Raji (cell line): ENCODE results near the gene ZNF512B.

Experiments used
- POLR2A ChIP-seq: IDR thresholded peaks from 2 replicates; pipeline ENCODE4 v1.6.1; 2011; ENCODE audit warnings: low read depth, low read length, control low read depth; ENCODE audit not compliant: insufficient read depth

The ZNF512B gene, protein sequence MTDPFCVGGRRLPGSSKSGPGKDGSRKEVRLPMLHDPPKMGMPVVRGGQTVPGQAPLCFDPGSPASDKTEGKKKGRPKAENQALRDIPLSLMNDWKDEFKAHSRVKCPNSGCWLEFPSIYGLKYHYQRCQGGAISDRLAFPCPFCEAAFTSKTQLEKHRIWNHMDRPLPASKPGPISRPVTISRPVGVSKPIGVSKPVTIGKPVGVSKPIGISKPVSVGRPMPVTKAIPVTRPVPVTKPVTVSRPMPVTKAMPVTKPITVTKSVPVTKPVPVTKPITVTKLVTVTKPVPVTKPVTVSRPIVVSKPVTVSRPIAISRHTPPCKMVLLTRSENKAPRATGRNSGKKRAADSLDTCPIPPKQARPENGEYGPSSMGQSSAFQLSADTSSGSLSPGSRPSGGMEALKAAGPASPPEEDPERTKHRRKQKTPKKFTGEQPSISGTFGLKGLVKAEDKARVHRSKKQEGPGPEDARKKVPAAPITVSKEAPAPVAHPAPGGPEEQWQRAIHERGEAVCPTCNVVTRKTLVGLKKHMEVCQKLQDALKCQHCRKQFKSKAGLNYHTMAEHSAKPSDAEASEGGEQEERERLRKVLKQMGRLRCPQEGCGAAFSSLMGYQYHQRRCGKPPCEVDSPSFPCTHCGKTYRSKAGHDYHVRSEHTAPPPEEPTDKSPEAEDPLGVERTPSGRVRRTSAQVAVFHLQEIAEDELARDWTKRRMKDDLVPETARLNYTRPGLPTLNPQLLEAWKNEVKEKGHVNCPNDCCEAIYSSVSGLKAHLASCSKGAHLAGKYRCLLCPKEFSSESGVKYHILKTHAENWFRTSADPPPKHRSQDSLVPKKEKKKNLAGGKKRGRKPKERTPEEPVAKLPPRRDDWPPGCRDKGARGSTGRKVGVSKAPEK

DNA sequence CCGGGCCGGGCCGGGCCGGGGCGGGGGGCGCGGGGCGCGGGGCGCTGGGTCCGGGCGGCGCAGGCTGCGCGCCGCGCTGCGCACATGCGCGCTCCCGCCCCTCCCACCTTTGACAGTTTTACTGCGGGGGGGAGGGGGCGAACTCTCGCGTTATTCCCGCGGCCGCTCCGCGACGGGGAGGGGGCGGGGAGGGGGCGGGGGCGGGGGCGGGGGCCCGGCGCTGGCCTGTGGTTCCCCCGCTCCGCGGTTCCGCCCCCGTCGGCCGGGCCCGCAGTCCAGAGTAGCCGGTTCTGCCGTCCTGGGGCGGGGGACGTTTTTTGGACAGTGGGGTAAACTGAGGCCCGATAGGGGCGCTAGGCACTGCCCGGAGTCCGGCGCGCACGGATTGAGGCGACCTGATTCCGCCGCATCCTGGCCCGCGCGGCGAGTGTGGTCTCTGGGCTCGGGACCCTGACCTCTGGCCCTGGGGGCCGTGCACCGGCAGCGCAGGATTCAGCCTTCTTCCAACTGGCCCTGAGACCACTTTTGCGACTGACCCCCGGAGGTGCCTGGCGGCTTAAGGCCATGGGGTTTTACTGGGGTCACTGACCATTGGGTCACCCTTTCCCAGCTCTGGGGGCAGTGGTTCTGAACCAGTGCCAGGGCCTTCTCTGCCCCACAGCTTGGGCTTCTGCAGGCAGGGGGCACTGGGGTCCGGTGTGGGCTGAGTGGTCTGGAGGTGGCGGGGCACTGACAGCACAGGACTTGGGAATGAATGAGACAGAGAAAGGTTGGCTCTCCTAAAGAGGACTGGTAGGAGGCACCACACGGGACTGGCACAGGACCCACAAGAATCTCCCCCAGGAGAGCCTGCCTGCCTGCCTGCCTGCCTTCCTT lies at the start of gene ZNF512B:
Gene ZNF512B, minus strand, starts transcription at position 93 of the 876 bp plus-strand sequence. CDS start 1,980 bp downstream, outside the sequence.
- TF ChIP-seq POLR2A, result no peak

- TF ChIP-seq POLR2A, result no peak
Measured at GRCh38 chr20:64015635-64016034, 45.9 kb upstream of the ZNF512B start.

DNA sequence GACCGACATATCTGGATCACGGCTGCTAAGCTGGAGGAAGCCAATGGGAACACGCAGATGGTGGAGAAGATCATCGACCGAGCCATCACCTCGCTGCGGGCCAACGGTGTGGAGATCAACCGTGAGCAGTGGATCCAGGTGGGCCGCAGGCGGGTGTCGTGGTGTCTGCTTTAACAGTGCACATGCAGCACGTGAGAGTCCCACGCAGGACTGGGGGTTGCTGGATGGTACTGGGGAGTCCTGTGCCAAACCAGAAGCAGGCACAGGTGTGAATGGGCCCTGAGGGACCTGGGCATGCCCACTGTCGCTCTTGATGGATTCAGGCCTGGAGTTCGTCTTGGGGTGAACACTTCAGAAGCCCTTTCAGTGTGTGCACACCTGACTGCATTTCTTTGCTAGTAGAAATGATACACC lies 41.6 kb upstream of the ZNF512B start:
- no peak for TF ChIP-seq POLR2A

GRCh38 chr20:64010711-64011237 lies 41.0 kb upstream of the ZNF512B start:
- no peak for TF ChIP-seq POLR2A

- no peak for TF ChIP-seq POLR2A
Measured at GRCh38 chr20:64009811-64010387, 40.2 kb upstream of the ZNF512B start.

GRCh38 chr20:64006902-64007301 lies 37.2 kb upstream of the ZNF512B start:
- TF ChIP-seq POLR2A, result no peak

DNA sequence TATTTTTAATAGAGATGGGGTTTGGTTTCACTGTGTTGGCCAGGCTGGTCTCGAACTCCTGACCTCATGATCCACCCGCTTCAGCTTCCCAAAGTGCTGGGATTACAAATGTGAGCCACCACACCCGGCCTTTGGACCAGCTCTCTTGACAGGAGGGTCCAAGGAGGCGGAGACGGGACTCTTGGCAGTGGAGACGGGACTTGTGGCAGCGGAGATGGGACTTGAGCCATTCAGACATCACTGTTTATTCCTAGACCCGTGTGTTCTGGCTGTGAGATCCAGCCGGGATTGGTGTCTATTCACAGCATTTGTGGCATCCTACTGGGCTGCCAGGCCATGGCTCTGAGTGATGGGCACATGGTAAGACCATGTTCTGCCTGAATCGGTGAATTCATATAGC lies 36.8 kb upstream of the ZNF512B start:
- no peak for TF ChIP-seq POLR2A

- no peak for TF ChIP-seq POLR2A
Measured at GRCh38 chr20:64005394-64005793, 35.7 kb upstream of the ZNF512B start.

- no peak for TF ChIP-seq POLR2A
Measured at GRCh38 chr20:64003960-64004725, 34.4 kb upstream of the ZNF512B start.

DNA sequence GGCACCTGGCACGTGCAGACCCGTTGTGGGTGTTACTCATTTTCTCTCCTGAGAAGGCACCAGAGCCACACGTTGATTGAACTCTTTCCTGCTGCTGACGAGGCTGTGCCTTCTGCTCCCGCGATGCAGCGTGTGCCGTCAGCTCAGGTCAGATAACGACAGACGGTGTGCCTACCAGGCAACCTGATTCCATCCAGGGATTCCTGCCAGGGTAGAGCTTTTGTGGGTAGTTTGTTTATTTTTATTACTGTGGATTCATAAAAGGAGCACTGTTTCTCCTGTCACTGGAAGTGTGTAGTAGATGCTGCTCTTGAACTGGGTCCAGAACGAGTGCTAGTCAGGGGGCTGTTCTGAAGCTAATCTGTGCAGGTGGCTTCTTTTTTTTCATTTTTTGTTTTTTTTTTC lies 31.9 kb upstream of the ZNF512B start:
- no peak for TF ChIP-seq POLR2A

GRCh38 chr20:64000906-64001305 lies 31.2 kb upstream of the ZNF512B start:
- no peak for TF ChIP-seq POLR2A

DNA sequence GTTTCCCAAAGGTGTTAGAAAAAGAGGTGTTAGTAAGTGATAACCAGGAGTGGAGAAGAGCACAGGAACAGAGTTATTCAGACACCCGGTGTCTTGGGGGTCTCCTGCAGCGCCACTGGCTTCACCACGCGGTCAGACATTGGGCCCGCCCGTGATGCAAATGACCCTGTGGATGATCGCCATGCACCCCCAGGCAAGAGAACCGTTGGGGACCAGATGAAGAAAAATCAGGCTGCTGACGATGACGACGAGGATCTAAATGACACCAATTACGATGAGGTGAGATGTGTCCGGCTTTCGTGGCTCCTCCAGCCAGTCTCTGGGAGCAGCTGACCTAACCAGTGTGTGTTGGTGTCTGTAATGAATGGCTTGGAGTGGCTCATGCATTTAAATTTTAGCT lies 13.2 kb upstream of the ZNF512B start:
- TF ChIP-seq POLR2A, result no peak
